NCI-H748 (cell line): Measurements from ENCODE around the gene CCDC81.
A peak's percentile ranks its signal among the peaks of the same experiment; 100 is the strongest.

Experiments
- DNase-seq: peaks from one replicate; lab custom pipeline; 2025; ENCODE audit not compliant: unreplicated experiment; lab: John Stamatoyannopoulos, UW

CCDC81 gene

DNA sequence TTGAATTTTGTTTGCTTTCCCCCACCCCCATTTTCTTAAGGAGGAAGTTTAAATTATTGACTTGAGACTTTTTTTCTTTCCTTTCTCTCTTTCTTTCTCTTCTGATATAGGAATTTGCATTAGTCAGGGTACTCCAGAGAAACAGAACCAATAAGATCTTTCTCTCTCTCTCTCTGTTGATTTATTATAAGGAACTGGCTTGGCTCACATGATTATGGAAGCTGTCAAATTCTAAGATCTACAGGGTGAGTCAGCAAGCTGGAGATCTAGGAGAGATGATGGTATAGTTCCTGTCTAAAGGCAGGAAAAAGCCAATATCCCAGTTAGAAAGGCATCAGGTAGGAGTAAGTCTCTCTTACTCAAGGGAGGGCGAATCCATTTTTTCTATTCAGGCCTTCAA lies 64.0 kb downstream of the CCDC81 start:
- no peak for DNase-seq

- no peak for DNase-seq
Observed at GRCh38 chr11:86440305-86440716, 65.6 kb downstream of the CCDC81 start.

- DNase-seq: no peak
Observed at GRCh38 chr11:86440843-86441242, 66.2 kb downstream of the CCDC81 start.

GRCh38 chr11:86442420-86442819 lies 67.7 kb downstream of the CCDC81 start:
- DNase-seq: no peak

DNA sequence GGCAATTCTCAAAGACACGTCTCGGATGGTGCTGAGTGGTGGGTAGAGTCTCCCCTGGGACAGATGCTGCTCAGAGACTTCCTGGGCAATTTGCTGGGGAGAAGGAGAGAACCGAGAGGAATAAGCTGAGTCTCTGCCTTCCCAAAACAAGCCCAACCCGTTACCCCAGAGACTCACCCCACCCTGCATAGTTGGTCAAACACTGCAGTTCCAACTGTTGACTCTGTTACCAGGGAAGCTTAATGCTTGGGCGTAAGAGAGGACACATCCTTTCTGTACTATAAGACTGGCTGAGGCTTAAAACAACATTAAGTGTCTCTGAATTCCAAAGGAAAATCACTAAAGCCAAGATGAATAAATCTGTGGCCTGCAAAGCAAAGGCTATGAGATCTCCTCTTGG lies 68.1 kb downstream of the CCDC81 start:
- no peak for DNase-seq

DNA sequence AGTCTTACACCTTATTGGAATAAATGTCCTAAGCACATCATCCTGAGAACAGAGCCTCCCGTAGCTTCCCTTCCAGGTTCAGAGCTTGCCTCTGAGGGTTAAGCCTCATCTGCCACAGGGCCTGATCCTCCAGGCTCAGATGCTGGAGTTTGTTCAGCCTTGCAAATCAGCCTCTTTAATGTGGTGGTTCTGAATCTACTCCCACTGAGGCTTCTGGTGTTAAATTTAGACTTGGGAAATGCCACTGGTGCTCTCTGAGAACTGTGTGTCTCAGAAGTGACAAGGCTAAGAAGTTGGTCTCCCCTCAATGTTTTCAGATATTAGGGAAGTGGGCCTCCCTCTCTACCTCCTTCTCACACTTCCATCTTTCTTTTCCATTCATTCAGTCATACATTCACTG lies 68.7 kb downstream of the CCDC81 start:
- no peak for DNase-seq

- DNase-seq: no peak
Observed at GRCh38 chr11:86444981-86445380, 70.3 kb downstream of the CCDC81 start.

- no peak for DNase-seq
Observed at GRCh38 chr11:86446163-86446923, 71.7 kb downstream of the CCDC81 start.

- DNase-seq: no peak
Observed at GRCh38 chr11:86446924-86447285, 72.2 kb downstream of the CCDC81 start.

DNA sequence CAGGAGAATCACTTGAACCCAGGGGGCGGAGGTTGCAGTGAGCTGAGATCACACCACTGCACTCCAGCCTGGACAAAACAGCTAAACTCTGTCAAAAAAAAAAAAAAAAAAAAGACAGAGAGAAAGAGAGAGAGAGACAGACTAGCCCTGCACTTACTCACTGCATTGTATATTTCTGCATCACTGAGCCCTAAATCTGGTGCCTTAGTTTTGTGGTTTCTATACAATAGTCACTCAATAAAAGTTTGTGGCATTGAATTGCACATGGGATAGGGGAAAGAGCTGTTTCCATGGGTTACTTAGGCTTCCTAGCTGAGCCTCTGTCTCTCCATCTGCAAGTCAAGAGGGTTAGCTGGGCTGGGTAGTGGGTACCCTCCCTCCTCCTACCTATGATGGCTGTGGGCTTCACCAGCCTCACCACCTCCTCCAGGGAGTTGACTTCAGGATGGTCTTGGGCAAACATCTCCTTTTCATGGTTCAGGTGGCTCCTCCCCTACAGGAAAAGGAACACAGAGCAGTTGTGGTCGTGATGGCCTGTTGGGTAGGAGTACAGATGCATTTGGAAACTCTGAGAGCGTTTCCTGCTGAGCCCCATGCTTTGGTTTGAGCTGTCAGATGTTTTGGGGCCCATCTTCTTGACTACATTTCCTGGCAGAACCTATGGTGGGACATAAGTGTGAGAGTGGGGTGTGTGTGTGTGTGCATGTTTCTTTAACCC lies 73.2 kb downstream of the CCDC81 start:
- DNase-seq: no peak

GRCh38 chr11:86449993-86450629 lies 75.4 kb downstream of the CCDC81 start:
- DNase-seq: no peak

GRCh38 chr11:86453290-86454030 lies 78.8 kb downstream of the CCDC81 start:
- no peak for DNase-seq

- peak; percentile 56 for DNase-seq
Observed at GRCh38 chr11:86456075-86456939, 81.6 kb downstream of the CCDC81 start.

- no peak for DNase-seq
Observed at GRCh38 chr11:86458294-86459001, 83.8 kb downstream of the CCDC81 start.

DNA sequence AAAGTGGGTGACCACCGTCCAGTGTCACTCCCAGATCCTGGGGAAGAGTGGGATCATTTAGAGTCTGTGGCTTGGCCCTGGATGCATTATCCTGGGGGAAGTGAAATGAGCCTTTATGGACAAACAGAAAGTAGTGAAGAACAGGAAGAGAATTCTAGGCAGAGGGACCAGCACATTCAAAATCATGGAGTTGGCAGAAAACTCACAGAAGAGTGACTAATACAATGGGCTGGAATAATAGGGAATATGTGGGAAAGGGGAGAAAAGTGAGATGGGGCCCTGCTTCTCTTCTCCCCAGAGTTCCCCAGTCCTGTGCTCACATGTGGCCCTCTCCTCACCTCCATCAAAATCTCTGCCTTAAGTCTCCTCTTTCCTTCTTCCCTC lies 84.3 kb downstream of the CCDC81 start:
- DNase-seq: no peak

GRCh38 chr11:86459682-86460460 lies 85.2 kb downstream of the CCDC81 start:
- no peak for DNase-seq

- no peak for DNase-seq
Observed at GRCh38 chr11:86460461-86461385, 86.0 kb downstream of the CCDC81 start.

DNA sequence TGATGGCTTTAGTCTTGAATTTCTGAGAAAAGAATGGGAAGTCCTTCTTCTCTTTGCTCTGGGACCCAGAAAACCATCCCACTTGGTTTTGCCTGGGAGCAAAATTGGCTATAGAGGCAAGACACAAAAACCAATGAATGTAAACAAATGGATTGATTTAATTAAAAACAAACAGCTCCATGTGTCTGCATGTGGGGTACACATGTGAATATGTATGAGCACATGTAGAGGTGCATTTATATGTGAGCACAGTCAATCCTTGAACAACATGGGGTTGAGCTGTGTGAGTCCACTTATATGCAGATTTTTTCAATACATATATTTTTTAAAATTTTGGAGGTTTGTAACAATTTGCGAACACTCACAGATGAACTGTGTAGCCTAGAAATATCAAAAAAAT lies 87.2 kb downstream of the CCDC81 start:
- DNase-seq: no peak
